CD14-positive monocyte (primary cell): Measurements from ENCODE around the gene IER5. TPM values are rescaled to one million over a fixed set of nuclear protein-coding genes. Genes with fewer than 3 reads are reported as not detected.
A peak's percentile ranks its signal among the peaks of the same experiment; 100 is the strongest.

Source experiments
- DNase-seq, 3 donors: peaks; one replicate each; pipeline ENCODE4 v3.0.0-alpha.2; 2011 to 2022
- H2AFZ ChIP-seq: 2 replicates; pipeline ENCODE4 v1.6.0; 2012; ENCODE audit warnings: mild to moderate bottlenecking, low read depth, low read length, inconsistent platforms; ENCODE audit not compliant: insufficient read depth, poor library complexity, severe bottlenecking
- H3K27ac ChIP-seq, 2 donors: 1 replicate in 1 of 2; 2 replicates in 1 of 2; pipeline ENCODE4 v1.5.1; 2012 to 2013; ENCODE audit warnings: low read length in 2 of 2, control low read depth in 1 of 2, inconsistent platforms in 1 of 2, low read depth in 1 of 2, mild to moderate bottlenecking in 1 of 2
- H3K27me3 ChIP-seq, 2 donors: one replicate each; pipeline versions ENCODE4 v1.6.0 to v1.6.1; 2011 to 2013; ENCODE audit warnings: low read length in 2 of 2; ENCODE audit not compliant: control insufficient read depth in 2 of 2, insufficient read depth in 2 of 2
- H3K36me3 ChIP-seq, 2 donors: replicated peaks in 1 of 2; 1 replicate in 1 of 2; 2 replicates in 1 of 2; pipeline versions ENCODE4 v1.5.1 to v1.6.1; 2012 to 2013; ENCODE audit warnings: low read length in 2 of 2, control low read depth in 1 of 2, inconsistent platforms in 1 of 2, mild to moderate bottlenecking in 1 of 2; ENCODE audit not compliant: insufficient read depth in 2 of 2, control insufficient read depth in 1 of 2
- H3K4me1 ChIP-seq, 2 donors: 1 replicate in 1 of 2; 2 replicates in 1 of 2; pipeline versions ENCODE4 v1.5.1 to v1.6.1; 2012 to 2013; ENCODE audit warnings: low read length in 2 of 2, control low read depth in 1 of 2, inconsistent platforms in 1 of 2, mild to moderate bottlenecking in 1 of 2, moderate library complexity in 1 of 2; ENCODE audit not compliant: insufficient read depth in 2 of 2, control insufficient read depth in 1 of 2
- H3K4me2 ChIP-seq: replicated peaks from 2 replicates; pipeline ENCODE3; 2012; ENCODE audit warnings: low read length, moderate library complexity, mild to moderate bottlenecking; ENCODE audit not compliant: poor library complexity, severe bottlenecking; ENCODE audit errors: extremely low read depth
- H3K4me3 ChIP-seq, 3 experiments: fragments of 200-600 bp in 1 of 3; sonication (generic) in 1 of 3; replicated peaks in 1 of 3; 1 replicate in 2 of 3; 2 replicates in 1 of 3; pipeline ENCODE4 v1.5.1; 2011 to 2013; ENCODE audit warnings: low read length in 3 of 3, mild to moderate bottlenecking in 3 of 3, control low read depth in 2 of 3, low read depth in 2 of 3, inconsistent platforms in 1 of 3, moderate library complexity in 1 of 3
- H3K79me2 ChIP-seq: 2 replicates; pipeline ENCODE4 v1.6.0; 2012; ENCODE audit warnings: mild to moderate bottlenecking, control low read depth, inconsistent platforms, low read length, moderate library complexity; ENCODE audit not compliant: insufficient read depth
- H3K9ac ChIP-seq: 2 replicates; pipeline ENCODE4 v1.6.0; 2017; ENCODE audit warnings: low read length, mild to moderate bottlenecking; ENCODE audit not compliant: insufficient read depth, poor library complexity, severe bottlenecking
- H3K9me3 ChIP-seq, 2 donors: replicated peaks in 1 of 2; 1 replicate in 1 of 2; 2 replicates in 1 of 2; pipeline versions ENCODE4 v1.5.1 to v1.6.1; 2012 to 2013; ENCODE audit warnings: low read length in 2 of 2, control low read depth in 1 of 2; ENCODE audit not compliant: control insufficient read depth in 1 of 2, insufficient read depth in 1 of 2
- H4K20me1 ChIP-seq: 2 replicates; pipeline ENCODE4 v1.6.0; 2012; ENCODE audit warnings: mild to moderate bottlenecking, low read length, control low read depth, moderate library complexity; ENCODE audit not compliant: insufficient read depth
- H3K27ac Mint-ChIP-seq, 7 donors: one replicate each; pipeline ENCODE4 v1.8.0; 2020; ENCODE audit warnings: mild to moderate bottlenecking in 7 of 7, mixed read lengths in 7 of 7, moderate library complexity in 6 of 7, inconsistent platforms in 2 of 7
- H3K27me3 Mint-ChIP-seq, 3 donors: one replicate each; pipeline ENCODE4 v1.8.0; 2021 to 2022; ENCODE audit warnings: low read depth in 3 of 3, mild to moderate bottlenecking in 3 of 3, mixed read lengths in 3 of 3, moderate library complexity in 3 of 3, inconsistent platforms in 1 of 3
- H3K36me3 Mint-ChIP-seq, 2 donors: one replicate each; pipeline ENCODE4 v1.8.0; 2020; ENCODE audit warnings: mixed read lengths in 2 of 2, inconsistent platforms in 1 of 2, mild to moderate bottlenecking in 1 of 2
- H3K4me1 Mint-ChIP-seq: one replicate; pipeline ENCODE4 v1.8.0; 2020; ENCODE audit warnings: mild to moderate bottlenecking, mixed read lengths
- H3K4me3 Mint-ChIP-seq, 2 donors: one replicate each; pipeline ENCODE4 v1.8.0; 2020; ENCODE audit warnings: mild to moderate bottlenecking in 2 of 2, mixed read lengths in 2 of 2, moderate library complexity in 1 of 2
- H3K9me3 Mint-ChIP-seq, 7 donors: one replicate each; pipeline ENCODE4 v1.8.0; 2020 to 2022; ENCODE audit warnings: mixed read lengths in 7 of 7, mild to moderate bottlenecking in 6 of 7, moderate library complexity in 6 of 7, inconsistent platforms in 2 of 7
- CTCF ChIP-seq: fragments of 200-600 bp; IDR thresholded peaks from one replicate; pipeline ENCODE4 v1.8.0; 2022; ENCODE audit warnings: antibody characterized with exemption, mild to moderate bottlenecking
- WGBS: methylation state at CpG from one replicate; pipeline ENCODE4 v1.1.5; 2013; ENCODE audit warnings: missing lambda C conversion rate; ENCODE audit not compliant: insufficient coverage; 5-methylcytosine and 5-hydroxymethylcytosine counted together
- intact Hi-C, 2 donors: fragments of 100-400 bp; cut with micrococcal nuclease; formaldehyde crosslinking; loops; one replicate each; pipeline versions ENCODE4 v1.15.0 to v1.15.1; 2023
- polyA plus RNA-seq, 3 donors: library from polyadenylated mRNA; depleted of rRNA in 1 of 3; unstranded in 2 of 3; stranded (reverse) in 1 of 3; fragments of 300-500 nt in 2 of 3; fragments of >200 nt in 1 of 3; fragmentation: Illumina TruSeq in 2 of 3; gene quantifications; 1 replicate in 2 of 3; 2 replicates in 1 of 3; pipeline ENCODE4 v1.2.3, GENCODE V29; 2012 to 2021

The IER5 gene
- polyA plus RNA-seq, 3 donors = 13.7 to 110 (median 29.0) TPM

DNA sequence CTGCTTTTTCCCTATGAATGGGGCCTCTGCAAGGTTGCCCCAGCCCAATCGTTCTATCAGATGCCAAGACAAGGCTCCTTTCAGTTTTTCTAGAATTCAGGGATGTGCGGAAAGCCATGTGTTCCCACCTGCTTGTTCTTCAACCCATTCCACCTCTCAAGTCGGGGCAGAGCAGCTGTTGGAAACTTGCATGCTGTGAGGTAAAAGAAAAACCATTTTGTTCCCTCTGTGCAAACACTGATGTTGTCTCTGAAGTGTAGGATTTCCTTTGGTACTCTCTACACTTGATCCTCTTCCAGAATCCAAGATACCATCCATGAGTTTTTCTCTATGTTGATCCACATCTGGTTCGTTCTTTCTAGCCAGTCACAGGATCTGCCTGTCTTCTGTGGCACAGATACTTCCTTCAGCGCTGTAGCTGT, 7.3 kb downstream of the IER5 start:
- DNase-seq = no peak
- H3K36me3 ChIP-seq = peaks cover 5 to 37% of the 10 kb centered on the region in 2 donors
- WGBS = 88% methylated on average over 1 of the region's 5 CpGs
- peaks cover 11 to 24% (median 19%) of the 10 kb centered on the region in 3 donors for H3K27me3 Mint-ChIP-seq
- peaks cover 33 to 54% of the 10 kb centered on the region in 2 donors for H3K4me1 ChIP-seq
- no peak overlapping the region for H3K4me3 Mint-ChIP-seq
- H4K20me1 ChIP-seq = peaks cover 66% of the 10 kb centered on the region
- intact Hi-C loops = no loop called here
- H3K27ac ChIP-seq = no peak overlapping the region
- no peak overlapping the region for H3K9ac ChIP-seq
- H3K9me3 ChIP-seq = no peaks in the 10 kb centered on the region
- no peak overlapping the region for H3K4me3 ChIP-seq
- H3K27me3 ChIP-seq = peaks cover 6 to 15% of the 10 kb centered on the region in 2 donors
- peaks cover 64% of the 10 kb centered on the region for H3K4me1 Mint-ChIP-seq
- TF ChIP-seq CTCF = no peak
- no peaks in the 10 kb centered on the region for H3K9me3 Mint-ChIP-seq
- H3K27ac Mint-ChIP-seq = peak overlapping the region in 2 of 7 donors; percentile 7 to 22
- H2AFZ ChIP-seq = no peak overlapping the region
- H3K79me2 ChIP-seq = peaks cover 28% of the 10 kb centered on the region
- no peak overlapping the region for H3K4me2 ChIP-seq
- H3K36me3 Mint-ChIP-seq = peaks cover 41 to 48% of the 10 kb centered on the region in 2 donors

GRCh38 chr1:181097242-181097641, 8.7 kb downstream of the IER5 start:
- intact Hi-C loops = no loop called here
- peaks cover 13% of the 10 kb centered on the region for H3K79me2 ChIP-seq
- Mint-ChIP-seq H3K9me3 (no peaks in the 10 kb centered on the region), H3K27me3 (peaks cover 15 to 24% (median 22%) of the 10 kb centered on the region in 3 donors), H3K4me3 (no peak overlapping the region), H3K27ac (no peak overlapping the region), H3K36me3 (peaks cover 30 to 36% of the 10 kb centered on the region in 2 donors), H3K4me1 (peaks cover 66% of the 10 kb centered on the region)
- H3K4me1 ChIP-seq = peaks cover 33 to 54% of the 10 kb centered on the region in 2 donors
- DNase-seq = no peak
- 91% methylated on average over 7 of the region's 7 CpGs for WGBS
- peaks cover 5 to 29% of the 10 kb centered on the region in 2 donors for H3K36me3 ChIP-seq
- no peak overlapping the region for H3K4me3 ChIP-seq
- H2AFZ ChIP-seq = no peak overlapping the region
- no peaks in the 10 kb centered on the region for H3K9me3 ChIP-seq
- no peak for TF ChIP-seq CTCF
- no peak overlapping the region for H3K27ac ChIP-seq
- H4K20me1 ChIP-seq = peaks cover 52% of the 10 kb centered on the region
- peaks cover 6 to 15% of the 10 kb centered on the region in 2 donors for H3K27me3 ChIP-seq
- H3K9ac ChIP-seq = no peak overlapping the region
- no peak overlapping the region for H3K4me2 ChIP-seq
